Activated naive CD4-positive, alpha-beta T cell (primary cell): ENCODE results near the gene FBXL14.

ENCODE experiments used
- DNase-seq, 4 experiments: peaks; one replicate each; lab custom pipeline; 2025; lab: John Stamatoyannopoulos, UW

Gene FBXL14

DNA sequence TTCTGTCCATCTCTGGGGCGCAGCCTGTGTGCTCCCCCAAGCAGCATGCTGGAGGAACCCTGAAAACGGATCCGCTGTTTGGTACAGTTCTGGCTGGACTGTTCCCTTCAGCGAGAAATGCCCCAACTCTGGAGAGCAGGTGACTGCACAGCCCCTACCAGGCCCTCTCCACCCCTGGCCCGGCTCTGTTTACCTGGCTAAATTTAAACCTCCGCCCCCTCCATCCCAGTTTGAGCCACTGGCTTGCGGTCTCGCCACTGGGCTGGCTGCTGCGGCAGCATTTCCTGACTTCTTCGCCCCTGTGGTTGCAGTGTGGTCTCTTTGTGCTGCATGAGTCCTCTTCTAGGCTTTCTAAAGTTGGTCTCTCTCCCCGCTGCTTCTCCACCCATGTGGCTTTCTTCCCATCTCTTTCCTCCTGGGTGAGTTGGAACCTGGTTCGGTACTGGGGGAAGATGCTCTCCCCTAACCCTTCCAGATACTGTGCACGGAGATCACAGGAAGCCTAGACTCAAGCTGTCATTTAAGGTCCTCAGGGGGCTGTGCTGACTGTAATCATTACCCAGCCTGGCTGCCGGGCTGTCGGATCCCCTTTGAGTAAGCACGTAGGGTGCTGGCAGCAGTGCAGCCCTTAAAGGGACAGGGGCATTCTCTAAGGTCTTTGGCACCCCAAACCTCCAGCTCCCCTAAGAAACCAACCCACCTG, 60.6 kb downstream of the FBXL14 start:
- no peak for DNase-seq

DNA sequence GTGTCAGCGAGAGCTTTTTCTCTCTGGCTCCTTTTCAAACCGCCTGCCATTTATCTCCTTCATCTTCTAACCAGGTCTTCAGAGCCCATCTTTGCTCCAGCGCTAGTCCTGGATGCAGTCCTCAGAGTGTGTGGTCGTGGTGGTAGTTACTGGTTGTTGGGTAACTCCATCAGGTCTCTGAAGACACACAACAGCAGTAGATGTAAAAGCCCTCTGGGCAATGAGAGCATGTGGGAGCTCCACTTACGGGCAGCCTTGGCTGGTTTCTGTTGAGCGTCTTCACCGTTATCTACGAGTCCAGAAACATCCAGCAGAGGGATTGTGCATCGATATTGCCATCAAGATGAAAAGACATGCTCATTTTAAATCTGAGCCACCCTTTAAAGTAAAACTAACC, 61.2 kb downstream of the FBXL14 start:
- no peak for DNase-seq

DNA sequence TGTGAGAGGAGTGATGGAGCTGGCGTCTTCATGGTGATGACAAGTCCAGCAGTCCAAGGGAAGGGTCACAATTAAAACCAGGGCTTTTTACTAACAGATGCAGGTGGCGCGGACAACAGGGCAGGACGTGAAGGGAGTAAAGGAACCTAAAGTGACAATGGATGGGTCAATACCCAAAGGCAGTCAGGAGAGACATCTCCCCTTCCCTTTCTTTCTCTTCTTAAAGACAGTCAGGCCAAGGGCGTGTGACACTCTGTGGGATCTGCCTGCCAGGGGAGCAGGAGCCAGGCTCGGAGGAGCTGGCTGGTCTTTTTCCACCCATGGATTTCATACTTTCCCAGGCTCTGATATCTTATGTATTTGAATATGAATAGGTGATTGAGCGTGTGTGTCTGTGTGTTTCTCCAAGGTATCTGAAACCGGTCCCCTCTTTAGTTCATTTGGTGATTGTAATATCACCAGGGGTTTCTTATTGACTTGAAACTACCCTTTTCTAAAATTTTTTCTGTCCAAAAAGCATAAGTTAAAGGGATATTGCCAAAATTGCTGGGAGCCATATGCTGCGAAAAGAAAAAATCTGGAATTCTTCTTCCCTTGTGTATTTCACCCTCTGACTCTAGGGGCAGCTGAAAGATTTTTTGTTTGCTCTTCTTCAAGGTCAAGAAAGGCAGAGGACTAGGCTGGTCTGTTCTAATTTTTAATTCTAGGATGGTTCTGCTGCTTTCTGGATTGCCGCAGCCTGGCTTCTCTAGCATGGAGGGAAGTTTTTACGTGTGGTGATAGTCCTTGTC, 61.8 kb downstream of the FBXL14 start:
- no peak for DNase-seq

DNA sequence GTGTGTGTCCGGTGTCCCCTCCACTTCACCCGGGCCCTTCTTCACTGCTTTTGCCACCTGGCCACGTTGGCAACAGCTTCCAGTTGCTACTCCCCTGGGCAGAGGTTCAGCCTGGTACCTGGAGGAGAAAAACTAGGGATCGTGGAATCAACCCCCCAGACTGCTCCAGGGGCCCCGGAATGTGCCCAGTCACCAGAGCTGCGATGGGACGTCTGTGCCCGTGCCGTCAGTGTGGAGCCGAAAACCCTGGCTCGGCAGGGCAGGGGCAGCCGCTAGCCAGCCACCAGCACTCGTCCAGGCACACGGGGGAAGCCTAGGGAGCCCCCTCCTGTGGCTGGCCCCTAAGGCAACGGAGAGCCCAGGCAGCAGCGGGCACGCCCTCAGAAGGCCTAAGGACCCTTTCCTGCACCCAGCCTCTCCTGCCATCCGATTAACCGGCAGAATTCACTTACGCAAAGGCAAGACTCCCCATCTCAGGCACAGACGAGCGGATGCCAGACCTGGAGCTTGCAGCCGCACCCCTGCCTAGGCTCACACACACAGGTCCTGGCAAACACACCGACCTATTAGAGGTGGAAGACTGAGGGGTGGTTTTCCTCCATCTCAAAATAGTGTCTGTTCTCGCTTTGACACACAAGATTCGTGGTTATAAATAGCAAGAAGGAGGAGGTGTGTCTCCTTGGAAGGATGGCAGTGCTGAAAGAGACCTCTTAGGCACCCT, 62.6 kb downstream of the FBXL14 start:
- DNase-seq, result no peak

DNA sequence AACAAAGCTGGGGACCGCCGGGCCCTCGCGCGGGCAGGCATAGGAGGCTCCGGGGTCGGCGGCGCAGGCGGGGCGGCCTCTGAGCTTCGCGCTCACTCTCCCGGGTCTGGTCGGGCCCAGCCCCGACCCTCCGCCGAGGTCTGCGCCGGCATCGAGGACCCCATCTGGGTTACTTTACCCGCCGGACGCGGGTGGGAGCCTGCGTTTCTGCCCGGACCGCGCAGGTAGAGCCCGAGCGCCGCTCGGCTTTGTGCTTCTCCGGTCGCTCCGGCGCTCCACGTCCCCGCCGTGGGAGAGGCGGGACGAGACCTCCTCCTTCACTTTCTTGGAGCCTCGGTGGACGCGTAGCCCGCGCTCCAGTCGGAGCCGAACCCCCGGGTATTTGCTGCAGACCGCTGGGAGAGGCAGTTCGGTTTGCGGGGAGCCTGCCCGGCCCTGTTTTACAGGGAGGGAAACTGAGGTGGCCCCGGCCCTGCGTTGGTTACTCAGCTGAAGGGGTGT, 63.2 kb downstream of the FBXL14 start:
- DNase-seq, result no peak

DNA sequence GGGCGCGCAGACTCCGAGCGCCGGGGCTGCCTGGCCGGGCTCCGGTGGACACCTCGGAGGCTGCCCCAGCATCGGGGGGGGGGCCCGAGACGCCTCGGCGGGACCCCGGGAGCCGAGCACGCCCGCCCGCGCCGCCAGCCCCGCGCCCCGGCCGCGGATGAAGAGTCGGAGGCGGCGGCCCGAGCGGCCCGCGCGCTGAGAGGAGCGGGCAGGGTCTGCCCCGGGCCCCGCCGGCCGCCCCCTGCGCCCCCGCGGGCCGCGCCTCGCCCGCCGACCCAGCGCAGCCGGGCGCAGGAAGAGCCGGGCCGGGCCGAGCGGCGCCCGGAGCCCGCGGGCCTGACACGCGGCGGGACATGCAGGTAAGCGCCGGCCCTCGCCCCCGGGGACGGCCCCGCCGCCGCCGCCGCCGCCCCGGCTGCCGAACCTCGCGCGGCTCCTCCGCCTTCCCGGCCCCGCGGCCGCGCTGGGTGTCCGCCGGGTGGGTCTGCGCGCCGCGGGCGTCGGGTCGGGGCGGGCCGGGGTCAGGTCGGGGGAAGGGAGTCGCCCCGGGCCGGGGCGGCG, 63.7 kb downstream of the FBXL14 start:
- no peak for DNase-seq

DNA sequence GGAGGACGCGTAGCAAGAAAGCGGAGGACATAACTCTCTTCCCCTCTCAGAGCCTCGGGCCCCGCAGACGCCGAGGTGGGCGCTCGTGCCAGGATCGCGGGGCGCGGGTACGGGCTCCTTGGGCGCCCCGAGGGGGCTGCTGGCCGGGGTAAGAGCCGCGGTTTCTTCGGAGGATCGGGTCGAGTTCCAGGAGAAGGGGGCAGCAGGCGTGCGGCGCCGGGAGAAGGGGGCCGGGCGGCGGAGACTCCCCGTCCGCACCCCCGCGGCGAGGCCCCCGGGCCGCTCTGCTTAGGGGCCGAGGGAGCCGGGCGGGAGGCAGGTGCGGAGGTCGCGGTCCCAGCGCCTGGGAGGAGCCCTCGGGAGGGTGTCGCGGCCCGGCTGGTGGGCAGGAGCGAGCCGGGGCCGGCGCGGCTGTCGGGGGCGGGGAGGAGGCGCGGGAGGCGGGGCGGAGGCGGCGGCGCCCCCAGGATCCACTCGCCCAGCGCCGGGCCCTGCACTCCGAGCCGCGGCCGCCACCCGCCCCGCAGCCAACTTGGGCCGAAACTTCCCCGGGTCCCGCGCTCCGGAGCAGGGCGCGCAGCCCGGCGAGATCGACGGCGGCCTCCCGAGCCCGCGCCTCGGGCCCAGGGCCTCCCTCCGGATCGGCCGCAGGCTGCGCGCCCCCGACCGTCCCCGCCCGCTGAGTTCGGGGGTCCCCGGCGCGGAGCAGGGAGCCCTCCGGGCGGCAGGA, 64.4 kb downstream of the FBXL14 start:
- DNase-seq, result no peak

DNA sequence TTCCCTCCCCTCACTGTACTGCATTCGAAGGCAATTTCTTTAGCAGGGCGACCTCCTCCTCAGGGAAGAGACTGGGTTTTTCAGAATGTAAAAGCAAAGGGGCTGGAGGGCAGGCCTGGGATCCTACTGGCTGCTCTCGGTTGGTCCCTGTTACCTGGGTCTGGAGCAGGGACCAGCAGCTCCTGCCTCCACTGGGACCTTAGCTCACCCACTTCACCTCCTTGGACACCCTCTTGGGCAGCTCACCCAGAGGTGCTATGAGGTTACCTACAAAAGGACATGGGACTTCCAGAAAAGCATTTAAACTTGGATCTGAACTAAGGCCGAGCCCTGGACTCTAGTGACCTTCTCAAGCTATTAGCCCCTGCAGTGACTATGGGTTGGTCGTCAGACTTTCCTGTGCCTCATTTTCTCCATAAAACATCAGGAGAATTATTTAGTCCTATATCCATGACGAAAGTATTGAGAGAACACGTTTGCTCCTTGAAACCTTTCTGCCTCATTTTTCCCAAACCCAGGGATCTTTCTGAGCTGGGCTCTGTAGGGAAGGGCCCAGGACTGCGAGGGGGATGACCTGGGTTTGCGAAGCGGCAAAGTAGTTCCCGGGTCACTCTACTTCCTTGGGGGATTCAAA, 65.0 kb downstream of the FBXL14 start:
- no peak for DNase-seq

DNA sequence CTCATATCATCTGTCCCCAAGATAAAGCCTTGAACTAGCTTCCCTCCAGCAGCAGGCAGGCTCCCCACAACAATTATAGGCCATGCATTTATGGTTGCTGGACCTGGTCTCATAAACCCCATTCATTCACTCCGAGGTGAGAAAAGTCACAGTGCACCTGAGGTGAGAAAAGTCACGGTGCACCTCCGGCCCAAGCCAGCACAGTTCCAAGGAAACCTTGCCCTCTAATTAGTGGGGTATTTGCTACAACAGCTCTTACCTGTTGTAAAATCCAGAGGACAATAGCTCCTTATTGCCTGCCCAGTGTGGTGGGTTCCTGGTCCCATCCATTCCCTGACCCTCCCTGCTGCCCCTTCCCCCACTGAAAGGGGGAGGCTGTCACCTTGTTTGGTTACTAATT, 65.6 kb downstream of the FBXL14 start:
- no peak for DNase-seq

DNA sequence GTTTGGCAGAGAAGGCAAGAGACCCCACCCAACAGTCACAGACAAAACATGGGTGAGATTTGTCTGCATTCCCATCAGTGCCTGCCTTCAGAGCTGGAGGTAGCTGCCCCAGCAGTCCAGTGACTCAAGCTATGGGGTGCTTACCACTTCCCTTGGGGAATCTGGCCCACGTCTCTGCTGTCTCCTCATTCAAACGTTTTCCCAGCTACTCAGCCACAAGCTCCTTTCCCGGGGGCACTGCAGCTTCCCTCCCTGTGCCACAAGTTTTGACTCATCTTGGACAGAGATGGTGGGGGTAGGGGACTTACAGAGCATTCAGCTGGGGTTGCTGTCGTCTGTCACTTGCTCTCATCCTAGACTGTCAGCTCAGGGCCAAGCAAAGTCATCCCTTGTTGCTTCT, 66.6 kb downstream of the FBXL14 start:
- DNase-seq, result no peak

DNA sequence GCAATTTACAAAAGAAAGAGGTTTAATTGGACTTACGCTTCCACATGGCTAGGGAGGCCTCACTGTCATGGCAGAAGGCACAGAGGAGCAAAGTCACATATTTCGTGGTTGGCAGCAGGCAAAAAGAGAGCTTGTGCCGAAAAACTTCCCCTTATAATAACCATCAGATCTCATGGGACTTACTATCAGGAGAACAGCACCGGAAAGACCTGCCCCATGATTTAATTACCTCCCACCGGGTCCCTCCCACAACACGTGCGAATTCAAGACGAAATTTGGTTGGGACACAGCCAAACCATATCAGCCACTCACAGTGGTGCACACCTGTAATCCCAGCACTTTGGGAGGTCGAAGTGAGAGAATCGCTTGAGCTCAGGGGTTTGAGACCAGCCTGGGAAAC, 68.5 kb downstream of the FBXL14 start:
- DNase-seq, result no peak

DNA sequence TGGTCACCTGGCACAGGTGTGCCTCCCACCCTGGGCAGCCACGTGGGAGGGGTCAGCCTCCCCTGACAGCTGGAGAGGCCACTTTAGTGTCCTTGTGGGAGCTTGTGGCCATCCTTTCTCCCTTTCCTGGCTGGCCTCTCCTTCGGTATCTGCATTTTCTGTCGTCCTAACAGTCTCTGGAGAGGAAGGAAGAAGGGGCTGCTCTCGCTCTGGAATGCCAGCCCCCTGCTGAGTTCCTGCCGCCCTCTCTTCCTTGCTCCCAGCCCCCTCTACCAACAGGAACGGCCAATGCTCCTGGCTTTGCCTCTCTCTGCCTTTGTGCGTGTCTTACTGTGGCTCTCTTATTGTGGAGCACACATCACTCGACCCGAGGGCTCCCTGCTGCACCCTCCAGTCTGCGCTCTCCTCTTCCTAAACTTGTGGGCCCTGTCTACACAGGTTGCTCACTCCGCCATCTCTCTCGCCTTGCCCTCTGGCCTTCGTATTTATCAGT, 70.8 kb downstream of the FBXL14 start:
- no peak for DNase-seq

DNA sequence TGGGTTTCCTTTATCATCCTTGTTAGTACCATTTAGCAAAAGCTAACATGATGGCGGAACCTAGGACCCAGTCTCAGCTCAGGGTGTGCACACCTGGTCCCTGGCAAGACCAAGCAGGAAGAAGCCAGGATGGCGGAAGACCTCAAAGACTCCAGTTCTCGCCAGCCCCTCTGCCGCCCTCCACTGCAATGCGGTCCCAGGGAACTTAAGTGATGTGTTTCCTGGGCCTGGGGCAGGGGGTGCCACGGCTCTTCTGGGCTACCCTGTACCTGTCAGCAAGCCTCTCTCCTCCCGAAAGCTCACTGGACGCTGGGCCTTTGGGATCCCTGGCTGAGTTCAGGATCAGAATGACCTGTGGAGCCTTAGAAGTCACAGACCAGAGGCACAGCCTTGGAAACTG, 71.3 kb downstream of the FBXL14 start:
- DNase-seq, result no peak

DNA sequence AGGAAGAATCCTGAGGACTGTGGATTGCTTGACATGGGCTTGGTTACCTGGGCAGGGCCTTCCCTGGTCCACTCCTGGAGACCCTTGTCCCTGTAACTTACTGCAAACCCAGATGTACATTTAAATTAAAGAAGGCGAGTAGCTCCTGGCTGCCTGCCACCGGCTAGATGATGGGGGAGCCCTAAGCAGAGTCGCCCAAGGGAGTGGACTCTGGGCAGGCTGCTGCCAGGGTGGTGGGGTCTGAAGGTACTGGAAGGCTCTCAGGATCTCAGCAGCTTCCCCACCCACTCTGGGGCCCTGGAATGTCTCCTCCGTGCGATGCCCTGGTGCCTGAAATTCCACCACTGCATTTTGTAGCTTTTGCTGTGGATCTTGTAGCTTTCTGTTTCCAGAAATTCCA, 74.7 kb downstream of the FBXL14 start:
- no peak for DNase-seq

DNA sequence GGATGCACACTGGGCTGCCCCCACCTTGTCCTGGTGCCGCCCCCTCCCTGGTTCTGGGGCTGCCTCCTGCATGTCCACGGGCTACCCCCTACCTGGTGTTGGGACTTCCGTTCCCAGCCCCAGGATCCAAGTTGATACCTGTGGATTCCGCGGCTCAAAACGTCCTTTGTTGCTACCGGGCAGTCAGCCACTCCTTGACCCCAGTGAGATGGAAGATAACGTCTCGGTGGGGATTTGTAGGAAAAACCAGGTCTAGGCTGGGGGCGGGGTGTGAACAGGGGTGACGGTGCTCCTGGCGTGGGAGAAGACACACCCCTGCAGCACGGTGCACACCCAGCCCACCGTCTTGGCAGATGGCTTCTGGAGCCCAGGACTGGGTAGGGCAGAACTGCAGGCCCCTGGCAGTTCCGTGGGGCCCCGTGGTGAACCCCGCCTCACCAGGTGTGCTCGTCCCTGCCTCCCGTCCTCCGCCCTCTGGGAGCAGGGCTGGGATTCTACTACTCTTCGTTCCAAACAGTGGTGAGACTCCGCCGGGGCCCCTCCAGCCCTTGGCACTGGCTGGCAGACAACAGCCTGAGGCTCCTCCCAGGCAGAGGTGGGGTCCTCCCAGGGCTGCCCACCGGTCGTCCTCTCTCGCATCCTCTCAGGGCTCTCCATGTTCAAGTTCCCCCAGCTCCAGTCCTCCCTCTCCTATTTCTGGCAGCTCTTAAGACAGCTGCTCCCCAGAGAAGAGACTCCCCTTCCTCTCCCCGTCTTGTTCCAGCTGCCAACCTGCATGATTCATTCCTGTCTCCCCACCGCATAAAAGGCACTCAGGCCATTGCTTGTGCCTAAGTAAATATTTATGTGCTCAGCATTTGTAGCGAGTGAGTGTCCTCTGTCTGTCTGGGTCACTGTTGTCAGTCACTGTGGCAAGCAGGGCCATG, 75.5 kb downstream of the FBXL14 start:
- no peak for DNase-seq

DNA sequence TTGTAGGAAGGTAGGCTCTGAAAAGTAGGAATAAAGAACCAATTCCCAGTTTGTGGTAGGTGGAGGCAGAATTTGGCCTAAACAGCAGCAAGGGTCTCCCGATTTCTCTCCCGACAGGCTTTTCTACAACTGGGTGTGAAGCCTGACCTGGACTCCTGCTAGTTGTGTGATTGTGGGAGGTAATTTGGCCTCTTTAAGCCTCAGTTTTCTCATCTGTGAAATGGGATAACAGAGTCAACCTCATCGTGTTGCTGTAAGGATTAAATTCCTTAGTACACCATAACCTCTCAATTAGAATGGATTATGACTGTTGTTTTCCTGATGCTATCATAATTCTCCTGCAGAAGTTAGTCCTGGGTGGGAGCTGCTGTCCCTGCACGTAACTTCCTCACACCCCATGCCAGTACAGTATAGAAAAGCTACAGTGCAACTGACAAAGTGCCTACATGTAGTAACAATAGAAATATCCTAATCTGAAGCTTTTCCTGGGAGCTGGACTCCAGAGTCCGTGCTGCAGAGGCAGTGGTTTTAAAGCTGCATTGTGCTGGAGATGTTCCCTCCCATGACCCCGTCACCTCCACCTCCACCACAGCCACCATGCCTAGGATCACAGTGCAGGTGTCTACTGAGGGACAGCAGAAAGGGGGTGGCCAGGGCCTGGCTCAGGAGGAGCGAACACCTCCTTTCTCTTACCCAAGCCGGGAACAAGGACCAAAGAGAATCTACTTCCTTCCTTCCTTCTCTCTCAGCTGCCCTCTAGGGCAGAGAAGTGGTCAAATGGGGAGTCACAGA, 76.5 kb downstream of the FBXL14 start:
- no peak for DNase-seq

DNA sequence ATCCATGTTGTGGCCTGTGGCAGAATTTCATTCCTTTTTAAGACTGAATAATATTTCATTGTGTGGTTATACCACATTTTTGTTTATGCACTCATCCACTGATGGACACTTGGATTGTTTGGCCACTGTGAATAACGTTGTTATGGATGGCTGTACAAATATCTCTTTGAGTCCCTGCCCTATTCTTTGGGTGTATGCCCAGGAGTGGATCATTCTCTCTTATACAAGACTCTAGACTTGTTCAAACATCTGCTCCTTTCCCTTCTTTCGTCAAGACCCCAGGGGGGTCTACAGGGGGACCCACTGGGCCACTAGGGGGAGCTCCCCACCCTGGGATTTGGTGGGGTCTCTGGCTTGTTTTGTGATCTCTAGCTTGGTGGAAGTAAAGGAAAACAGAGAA, 77.4 kb downstream of the FBXL14 start:
- DNase-seq, result no peak
